Measurements from ENCODE around the gene MDFI. TPM values are rescaled to one million over a fixed set of nuclear protein-coding genes. Genes with fewer than 3 reads are reported as not detected.

MDFI gene
- polyA plus RNA-seq, 3 donors: 30.6 to 65.1 (median 43.2) TPM

GRCh38 chr6:41642960-41643898, 5.0 kb downstream of the MDFI start:
- DNase-seq (ENCODE audit: extremely low read depth in 1 of 11, low read depth in 9 of 11, low spot score in 4 of 11): no peak

- DNase-seq (ENCODE audit: extremely low read depth in 1 of 11, low read depth in 9 of 11, low spot score in 4 of 11): no peak
Measured at GRCh38 chr6:41643899-41644269, 5.6 kb downstream of the MDFI start.

GRCh38 chr6:41644297-41644879, 6.1 kb downstream of the MDFI start:
- DNase-seq (ENCODE audit: extremely low read depth in 1 of 11, low read depth in 9 of 11, low spot score in 4 of 11): no peak

- DNase-seq (ENCODE audit: extremely low read depth in 1 of 11, low read depth in 9 of 11, low spot score in 4 of 11): no peak
Measured at GRCh38 chr6:41645007-41645618, 6.8 kb downstream of the MDFI start.

GRCh38 chr6:41646026-41646795, 7.9 kb downstream of the MDFI start:
- no peak for DNase-seq (ENCODE audit: extremely low read depth in 1 of 11, low read depth in 9 of 11, low spot score in 4 of 11)

GRCh38 chr6:41647061-41647511, 8.8 kb downstream of the MDFI start:
- no peak for DNase-seq (ENCODE audit: extremely low read depth in 1 of 11, low read depth in 9 of 11, low spot score in 4 of 11)

GRCh38 chr6:41648070-41648585, 9.9 kb downstream of the MDFI start:
- DNase-seq (ENCODE audit: extremely low read depth in 1 of 11, low read depth in 9 of 11, low spot score in 4 of 11): no peak

- DNase-seq (ENCODE audit: extremely low read depth in 1 of 11, low read depth in 9 of 11, low spot score in 4 of 11): no peak
Measured at GRCh38 chr6:41648921-41649320, 10.7 kb downstream of the MDFI start.

- no peak for DNase-seq (ENCODE audit: extremely low read depth in 1 of 11, low read depth in 9 of 11, low spot score in 4 of 11)
Measured at GRCh38 chr6:41649596-41649995, 11.3 kb downstream of the MDFI start.

- DNase-seq (ENCODE audit: extremely low read depth in 1 of 11, low read depth in 9 of 11, low spot score in 4 of 11): no peak
Measured at GRCh38 chr6:41650120-41650519, 11.9 kb downstream of the MDFI start.

- DNase-seq (ENCODE audit: extremely low read depth in 1 of 11, low read depth in 9 of 11, low spot score in 4 of 11): no peak
Measured at GRCh38 chr6:41651246-41651961, 13.1 kb downstream of the MDFI start.

- no peak for DNase-seq (ENCODE audit: extremely low read depth in 1 of 11, low read depth in 9 of 11, low spot score in 4 of 11)
Measured at GRCh38 chr6:41651962-41652657, 13.8 kb downstream of the MDFI start.

- no peak for DNase-seq (ENCODE audit: extremely low read depth in 1 of 11, low read depth in 9 of 11, low spot score in 4 of 11)
Measured at GRCh38 chr6:41652866-41653652, 14.8 kb downstream of the MDFI start.

- DNase-seq (ENCODE audit: extremely low read depth in 1 of 11, low read depth in 9 of 11, low spot score in 4 of 11): no peak
Measured at GRCh38 chr6:41653691-41654090, 15.4 kb downstream of the MDFI start.

GRCh38 chr6:41654151-41654697, 16.0 kb downstream of the MDFI start:
- DNase-seq (ENCODE audit: extremely low read depth in 1 of 11, low read depth in 9 of 11, low spot score in 4 of 11): no peak

GRCh38 chr6:41654698-41655151, 16.5 kb downstream of the MDFI start:
- DNase-seq (ENCODE audit: extremely low read depth in 1 of 11, low read depth in 9 of 11, low spot score in 4 of 11): no peak

- no peak for DNase-seq (ENCODE audit: extremely low read depth in 1 of 11, low read depth in 9 of 11, low spot score in 4 of 11)
Measured at GRCh38 chr6:41655176-41655575, 16.9 kb downstream of the MDFI start.

All from renal cortex interstitium (tissue), 11 donors.